Body of pancreas (tissue), 4 donors: ENCODE measurements around the gene KCNJ14. TPM values are rescaled to one million over a fixed set of nuclear protein-coding genes. Genes with fewer than 3 reads are reported as not detected.

ENCODE experiments used
- ATAC-seq: fragments of 150-250 bp; one replicate; pipeline ENCODE4 v1.9.1; 2016
- DNase-seq, 4 donors: peaks; one replicate each; pipeline ENCODE4 v3.0.0-alpha.2; 2019
- H3K27ac ChIP-seq, 4 donors: fragments of 200-600 bp; sonication (generic); 1 replicate in 3 of 4; 2 replicates in 1 of 4; pipeline versions ENCODE4 v1.5.1 to v1.6.1; 2016 to 2019; ENCODE audit warnings: mild to moderate bottlenecking in 1 of 4, mixed read lengths in 1 of 4, moderate library complexity in 1 of 4
- H3K27me3 ChIP-seq, 2 donors: fragments of 200-600 bp; sonication (generic); one replicate each; pipeline ENCODE4 v1.6.0; 2016; ENCODE audit warnings: mild to moderate bottlenecking in 1 of 2
- H3K36me3 ChIP-seq, 2 donors: fragments of 200-600 bp; sonication (generic); replicated peaks in 1 of 2; 2 replicates each; pipeline ENCODE4 v1.5.1; 2016; ENCODE audit warnings: low read depth in 2 of 2; ENCODE audit not compliant: insufficient read depth in 1 of 2
- H3K4me1 ChIP-seq: fragments of 200-600 bp; sonication (generic); one replicate; pipeline ENCODE4 v1.6.0; 2016
- H3K4me3 ChIP-seq, 2 donors: fragments of 200-600 bp; sonication (generic); 1 replicate in 1 of 2; 2 replicates in 1 of 2; pipeline ENCODE4 v1.5.1; 2016 to 2019
- H3K9me3 ChIP-seq, 3 donors: fragments of 200-600 bp; sonication (generic); 1 replicate in 2 of 3; 2 replicates in 1 of 3; pipeline ENCODE4 v1.5.1; 2016
- CTCF ChIP-seq, 7 experiments: fragments of 450-650 bp in 4 of 7; fragments of 200-600 bp in 3 of 7; sonication (generic) in 3 of 7; IDR thresholded peaks; one replicate each; pipeline ENCODE4 v1.5.1; 2016 to 2019; ENCODE audit warnings: antibody characterized with exemption in 7 of 7
- POLR2A ChIP-seq, 3 donors: fragments of 450-650 bp; IDR thresholded peaks; one replicate each; pipeline ENCODE4 v1.6.1; 2016; ENCODE audit warnings: antibody characterized with exemption in 3 of 3, mild to moderate bottlenecking in 2 of 3
- WGBS, 2 donors: methylation state at CpG; one replicate each; pipeline ENCODE4 v1.1.5; 2017; 5-methylcytosine and 5-hydroxymethylcytosine counted together
- intact Hi-C: fragments of 100-400 bp; cut with DNase I; formaldehyde crosslinking; loops from one replicate; pipeline ENCODE4 v1.15.1; 2023
- total RNA-seq, 2 donors: library from RNA; depleted of rRNA; stranded (reverse); fragments of >200 nt; gene quantifications; one replicate each; pipeline ENCODE4 v1.1.0, GENCODE V29; 2016

Gene KCNJ14
- total RNA-seq, 2 donors from 2014 or later = 0.66 to 1.6 TPM

- peaks cover 5 to 7% of the 10 kb centered on the region in 2 donors for H3K36me3 ChIP-seq
- TF ChIP-seq CTCF (IDR thresholded peaks at IDR 0.05) (no peak), POLR2A (IDR thresholded peaks at IDR 0.05) (no peak)
- no peaks in the 10 kb centered on the region for H3K27me3 ChIP-seq
- H3K9me3 ChIP-seq = no peaks in the 10 kb centered on the region
- H3K4me3 ChIP-seq = no peak overlapping the region
- no peak overlapping the region for H3K27ac ChIP-seq
- H3K4me1 ChIP-seq = no peaks in the 10 kb centered on the region
- ATAC-seq (no peak), DNase-seq (no peak)
- intact Hi-C loops = no loop called here
- 91 to 92% methylated on average over 2 of the region's 2 CpGs for WGBS, 2 donors
Observed at GRCh38 chr19:48458016-48458415, 2.6 kb downstream of the KCNJ14 start.

GRCh38 chr19:48461651-48461981 is 6.2 kb downstream of the KCNJ14 start:
- ATAC-seq = no peak
- no peak for TF ChIP-seq CTCF (IDR thresholded peaks at IDR 0.05)
- TF ChIP-seq POLR2A (IDR thresholded peaks at IDR 0.05) = no peak
- intact Hi-C loops = no loop called here
- H3K36me3 ChIP-seq = no peaks in the 10 kb centered on the region
- no peak overlapping the region for H3K4me3 ChIP-seq
- H3K9me3 ChIP-seq = no peaks in the 10 kb centered on the region
- no peak overlapping the region for H3K27ac ChIP-seq
- 93 to 95% methylated on average over 11 to 35 of the region's 36 CpGs for WGBS, 2 donors
- H3K4me1 ChIP-seq = no peaks in the 10 kb centered on the region
- no peaks in the 10 kb centered on the region for H3K27me3 ChIP-seq
- no peak for DNase-seq

GRCh38 chr19:48461982-48462655 is 6.7 kb downstream of the KCNJ14 start:
- ATAC-seq = no peak
- Histone ChIP-seq H3K4me1 (no peaks in the 10 kb centered on the region), H3K4me3 (no peak overlapping the region), H3K9me3 (no peaks in the 10 kb centered on the region), H3K36me3 (no peaks in the 10 kb centered on the region), H3K27me3 (no peaks in the 10 kb centered on the region), H3K27ac (no peak overlapping the region)
- intact Hi-C loops = no loop called here
- TF ChIP-seq POLR2A (IDR thresholded peaks at IDR 0.05) (no peak), CTCF (IDR thresholded peaks at IDR 0.05) (no peak)
- no peak for DNase-seq
- WGBS, 2 donors = 87 to 90% methylated on average over 44 to 59 of the region's 62 CpGs

GRCh38 chr19:48465215-48465614 is 9.8 kb downstream of the KCNJ14 start:
- intact Hi-C loops = no loop called here
- no peak for TF ChIP-seq POLR2A (IDR thresholded peaks at IDR 0.05)
- no peak for TF ChIP-seq CTCF (IDR thresholded peaks at IDR 0.05)
- Histone ChIP-seq H3K4me1 (peaks cover 10% of the 10 kb centered on the region), H3K9me3 (no peaks in the 10 kb centered on the region), H3K36me3 (no peaks in the 10 kb centered on the region), H3K27ac (no peak overlapping the region), H3K27me3 (no peaks in the 10 kb centered on the region), H3K4me3 (no peak overlapping the region)
- no peak for ATAC-seq
- DNase-seq = no peak
- 71 to 88% methylated on average over 1 of the region's 1 CpG for WGBS, 2 donors
